Loucy (cell line): ENCODE measurements around the gene ZC3H18.

Experiments used
- EZH2phosphoT487 ChIP-seq: fragments of 200-600 bp; IDR thresholded peaks from 2 replicates; pipeline ENCODE4 v1.6.1; 2018; ENCODE audit warnings: antibody characterized with exemption, mild to moderate bottlenecking, moderate library complexity, borderline replicate concordance
- TF ChIP-seq, protein P1 (sequence below): fragments of 200-600 bp; sonication (generic); conservative IDR thresholded peaks from 2 replicates; pipeline ENCODE4 v1.5.1; 2014; ENCODE audit warnings: mild to moderate bottlenecking, antibody characterized with exemption, low read length

DNA sequence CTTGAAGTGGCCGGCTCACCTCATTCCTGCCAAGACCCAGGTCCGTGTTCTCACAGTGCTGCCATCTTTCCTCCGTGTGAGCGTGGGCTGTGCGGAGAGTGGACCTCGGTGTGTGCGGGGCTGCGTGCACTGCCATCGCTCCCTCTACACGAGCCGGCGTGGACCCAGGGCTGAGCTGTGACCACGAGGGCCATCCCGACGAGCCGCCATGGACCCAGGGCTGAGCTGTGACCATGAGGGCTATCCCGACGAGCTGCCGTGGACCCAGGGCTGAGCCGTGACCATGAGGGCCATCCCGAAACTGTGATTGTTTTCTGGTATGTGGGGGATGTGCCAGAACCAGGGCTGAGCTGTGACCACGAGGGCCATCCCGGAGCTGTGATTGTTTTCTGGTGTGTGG, 101.6 kb downstream of the ZC3H18 start:
- TF ChIP-seq, protein P1, sequence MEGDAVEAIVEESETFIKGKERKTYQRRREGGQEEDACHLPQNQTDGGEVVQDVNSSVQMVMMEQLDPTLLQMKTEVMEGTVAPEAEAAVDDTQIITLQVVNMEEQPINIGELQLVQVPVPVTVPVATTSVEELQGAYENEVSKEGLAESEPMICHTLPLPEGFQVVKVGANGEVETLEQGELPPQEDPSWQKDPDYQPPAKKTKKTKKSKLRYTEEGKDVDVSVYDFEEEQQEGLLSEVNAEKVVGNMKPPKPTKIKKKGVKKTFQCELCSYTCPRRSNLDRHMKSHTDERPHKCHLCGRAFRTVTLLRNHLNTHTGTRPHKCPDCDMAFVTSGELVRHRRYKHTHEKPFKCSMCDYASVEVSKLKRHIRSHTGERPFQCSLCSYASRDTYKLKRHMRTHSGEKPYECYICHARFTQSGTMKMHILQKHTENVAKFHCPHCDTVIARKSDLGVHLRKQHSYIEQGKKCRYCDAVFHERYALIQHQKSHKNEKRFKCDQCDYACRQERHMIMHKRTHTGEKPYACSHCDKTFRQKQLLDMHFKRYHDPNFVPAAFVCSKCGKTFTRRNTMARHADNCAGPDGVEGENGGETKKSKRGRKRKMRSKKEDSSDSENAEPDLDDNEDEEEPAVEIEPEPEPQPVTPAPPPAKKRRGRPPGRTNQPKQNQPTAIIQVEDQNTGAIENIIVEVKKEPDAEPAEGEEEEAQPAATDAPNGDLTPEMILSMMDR, result no peak
- TF ChIP-seq EZH2phosphoT487, result no peak
